ENCODE results near the gene TRAF4.

DNA sequence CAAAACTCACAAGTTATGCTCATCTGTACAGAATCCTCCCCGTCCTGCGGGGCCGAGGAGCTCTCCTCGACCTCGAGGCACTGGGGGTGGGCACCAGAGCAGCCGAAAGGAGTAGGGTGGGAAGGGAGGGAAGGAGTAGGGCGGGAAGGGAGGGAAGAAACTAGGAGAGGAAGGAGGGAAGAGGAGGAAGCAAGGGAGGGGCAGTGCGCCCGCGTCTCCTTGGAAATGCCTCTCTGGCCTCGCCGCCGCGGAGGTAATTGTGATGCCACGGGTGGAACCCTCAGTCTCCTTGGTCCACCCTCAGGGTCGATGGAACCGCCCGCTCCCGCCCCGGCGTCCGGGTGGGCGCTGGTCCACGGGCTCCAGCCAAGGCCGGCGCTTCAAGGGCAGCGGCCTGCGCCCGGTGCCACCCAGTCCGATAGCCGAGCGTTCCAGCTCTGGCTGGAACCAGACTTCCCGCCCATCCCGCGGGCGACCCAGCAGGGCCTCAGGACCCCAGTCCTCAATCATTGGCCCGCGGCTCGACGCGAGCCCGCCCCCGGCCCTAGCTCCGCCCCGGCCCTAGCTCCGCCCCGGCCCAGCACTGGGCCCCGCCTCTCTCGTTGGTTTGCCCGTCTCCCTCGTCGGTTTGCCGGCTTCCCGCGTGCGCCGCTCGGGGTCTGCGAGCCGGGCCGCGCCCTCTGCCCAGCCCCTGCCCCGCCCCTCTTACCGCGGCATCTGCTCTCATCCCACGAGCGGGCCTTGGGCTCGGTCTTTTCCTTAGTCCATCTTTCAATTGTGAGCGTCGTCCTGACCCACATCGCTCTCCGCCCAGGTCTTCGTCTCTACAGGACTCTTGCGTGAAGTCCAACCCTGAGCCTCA lies 32.7 kb upstream of the TRAF4 start:
- peak; percentile 76 for TF ChIP-seq POLR2AphosphoS5 (IDR thresholded peaks at IDR 0.05)
- TF ChIP-seq, protein P1, sequence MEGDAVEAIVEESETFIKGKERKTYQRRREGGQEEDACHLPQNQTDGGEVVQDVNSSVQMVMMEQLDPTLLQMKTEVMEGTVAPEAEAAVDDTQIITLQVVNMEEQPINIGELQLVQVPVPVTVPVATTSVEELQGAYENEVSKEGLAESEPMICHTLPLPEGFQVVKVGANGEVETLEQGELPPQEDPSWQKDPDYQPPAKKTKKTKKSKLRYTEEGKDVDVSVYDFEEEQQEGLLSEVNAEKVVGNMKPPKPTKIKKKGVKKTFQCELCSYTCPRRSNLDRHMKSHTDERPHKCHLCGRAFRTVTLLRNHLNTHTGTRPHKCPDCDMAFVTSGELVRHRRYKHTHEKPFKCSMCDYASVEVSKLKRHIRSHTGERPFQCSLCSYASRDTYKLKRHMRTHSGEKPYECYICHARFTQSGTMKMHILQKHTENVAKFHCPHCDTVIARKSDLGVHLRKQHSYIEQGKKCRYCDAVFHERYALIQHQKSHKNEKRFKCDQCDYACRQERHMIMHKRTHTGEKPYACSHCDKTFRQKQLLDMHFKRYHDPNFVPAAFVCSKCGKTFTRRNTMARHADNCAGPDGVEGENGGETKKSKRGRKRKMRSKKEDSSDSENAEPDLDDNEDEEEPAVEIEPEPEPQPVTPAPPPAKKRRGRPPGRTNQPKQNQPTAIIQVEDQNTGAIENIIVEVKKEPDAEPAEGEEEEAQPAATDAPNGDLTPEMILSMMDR (IDR thresholded peaks at IDR 0.05), result no peak
- no peak for TF ChIP-seq EP300 (IDR thresholded peaks at IDR 0.05)
